ENCODE measurements around the gene PRDM16.

Gene PRDM16

DNA sequence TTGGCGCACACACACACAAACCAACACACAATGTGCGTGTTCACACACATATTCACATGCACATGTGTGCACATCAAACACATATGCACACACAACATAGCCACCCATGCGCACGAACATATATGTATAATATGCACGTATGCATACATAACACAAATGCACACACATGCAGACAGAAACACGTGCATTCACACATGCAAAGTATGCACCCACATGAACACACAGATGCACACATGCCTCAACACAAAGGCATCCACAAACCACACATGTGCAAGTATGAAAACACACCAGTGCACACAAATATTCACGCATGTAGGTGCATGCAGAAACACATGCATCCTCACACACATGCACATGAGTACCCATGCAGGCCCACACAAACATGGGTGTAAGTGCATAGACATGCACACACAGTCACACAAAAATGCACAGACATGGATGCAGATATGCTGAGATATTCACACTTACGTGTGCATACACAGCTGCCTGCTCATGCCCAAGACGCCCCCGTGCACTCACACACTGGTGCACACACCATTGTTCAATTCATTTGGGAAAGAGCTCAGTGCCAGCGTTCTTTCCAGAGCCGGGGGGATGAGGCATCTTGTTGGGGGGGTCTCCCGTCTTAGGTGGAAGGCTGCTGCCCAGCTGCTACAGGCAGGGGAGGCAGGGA lies 332.7 kb downstream of the PRDM16 start:
- no peak for ATAC-seq
- TF ChIP-seq ZNF565 (CRISPR knock-in tag; conservative IDR thresholded peaks at IDR 0.05; ENCODE audit: low read depth) = no peak
- TF ChIP-seq, protein P1, sequence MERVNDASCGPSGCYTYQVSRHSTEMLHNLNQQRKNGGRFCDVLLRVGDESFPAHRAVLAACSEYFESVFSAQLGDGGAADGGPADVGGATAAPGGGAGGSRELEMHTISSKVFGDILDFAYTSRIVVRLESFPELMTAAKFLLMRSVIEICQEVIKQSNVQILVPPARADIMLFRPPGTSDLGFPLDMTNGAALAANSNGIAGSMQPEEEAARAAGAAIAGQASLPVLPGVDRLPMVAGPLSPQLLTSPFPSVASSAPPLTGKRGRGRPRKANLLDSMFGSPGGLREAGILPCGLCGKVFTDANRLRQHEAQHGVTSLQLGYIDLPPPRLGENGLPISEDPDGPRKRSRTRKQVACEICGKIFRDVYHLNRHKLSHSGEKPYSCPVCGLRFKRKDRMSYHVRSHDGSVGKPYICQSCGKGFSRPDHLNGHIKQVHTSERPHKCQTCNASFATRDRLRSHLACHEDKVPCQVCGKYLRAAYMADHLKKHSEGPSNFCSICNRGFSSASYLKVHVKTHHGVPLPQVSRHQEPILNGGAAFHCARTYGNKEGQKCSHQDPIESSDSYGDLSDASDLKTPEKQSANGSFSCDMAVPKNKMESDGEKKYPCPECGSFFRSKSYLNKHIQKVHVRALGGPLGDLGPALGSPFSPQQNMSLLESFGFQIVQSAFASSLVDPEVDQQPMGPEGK (CRISPR knock-in tag; IDR thresholded peaks at IDR 0.05; ENCODE audit: borderline replicate concordance) = no peak
- no peak for TF ChIP-seq OSR1 (CRISPR knock-in tag; IDR thresholded peaks at IDR 0.05)
- TF ChIP-seq CSDC2 (CRISPR knock-in tag; IDR thresholded peaks at IDR 0.05) = no peak
- TF ChIP-seq, protein P2, sequence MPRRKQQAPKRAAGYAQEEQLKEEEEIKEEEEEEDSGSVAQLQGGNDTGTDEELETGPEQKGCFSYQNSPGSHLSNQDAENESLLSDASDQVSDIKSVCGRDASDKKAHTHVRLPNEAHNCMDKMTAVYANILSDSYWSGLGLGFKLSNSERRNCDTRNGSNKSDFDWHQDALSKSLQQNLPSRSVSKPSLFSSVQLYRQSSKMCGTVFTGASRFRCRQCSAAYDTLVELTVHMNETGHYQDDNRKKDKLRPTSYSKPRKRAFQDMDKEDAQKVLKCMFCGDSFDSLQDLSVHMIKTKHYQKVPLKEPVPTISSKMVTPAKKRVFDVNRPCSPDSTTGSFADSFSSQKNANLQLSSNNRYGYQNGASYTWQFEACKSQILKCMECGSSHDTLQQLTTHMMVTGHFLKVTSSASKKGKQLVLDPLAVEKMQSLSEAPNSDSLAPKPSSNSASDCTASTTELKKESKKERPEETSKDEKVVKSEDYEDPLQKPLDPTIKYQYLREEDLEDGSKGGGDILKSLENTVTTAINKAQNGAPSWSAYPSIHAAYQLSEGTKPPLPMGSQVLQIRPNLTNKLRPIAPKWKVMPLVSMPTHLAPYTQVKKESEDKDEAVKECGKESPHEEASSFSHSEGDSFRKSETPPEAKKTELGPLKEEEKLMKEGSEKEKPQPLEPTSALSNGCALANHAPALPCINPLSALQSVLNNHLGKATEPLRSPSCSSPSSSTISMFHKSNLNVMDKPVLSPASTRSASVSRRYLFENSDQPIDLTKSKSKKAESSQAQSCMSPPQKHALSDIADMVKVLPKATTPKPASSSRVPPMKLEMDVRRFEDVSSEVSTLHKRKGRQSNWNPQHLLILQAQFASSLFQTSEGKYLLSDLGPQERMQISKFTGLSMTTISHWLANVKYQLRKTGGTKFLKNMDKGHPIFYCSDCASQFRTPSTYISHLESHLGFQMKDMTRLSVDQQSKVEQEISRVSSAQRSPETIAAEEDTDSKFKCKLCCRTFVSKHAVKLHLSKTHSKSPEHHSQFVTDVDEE (CRISPR knock-in tag; IDR thresholded peaks at IDR 0.05) = no peak
- no peak for TF ChIP-seq TOX (CRISPR knock-in tag; IDR thresholded peaks at IDR 0.05; ENCODE audit: borderline replicate concordance)
- TF ChIP-seq, protein P3, sequence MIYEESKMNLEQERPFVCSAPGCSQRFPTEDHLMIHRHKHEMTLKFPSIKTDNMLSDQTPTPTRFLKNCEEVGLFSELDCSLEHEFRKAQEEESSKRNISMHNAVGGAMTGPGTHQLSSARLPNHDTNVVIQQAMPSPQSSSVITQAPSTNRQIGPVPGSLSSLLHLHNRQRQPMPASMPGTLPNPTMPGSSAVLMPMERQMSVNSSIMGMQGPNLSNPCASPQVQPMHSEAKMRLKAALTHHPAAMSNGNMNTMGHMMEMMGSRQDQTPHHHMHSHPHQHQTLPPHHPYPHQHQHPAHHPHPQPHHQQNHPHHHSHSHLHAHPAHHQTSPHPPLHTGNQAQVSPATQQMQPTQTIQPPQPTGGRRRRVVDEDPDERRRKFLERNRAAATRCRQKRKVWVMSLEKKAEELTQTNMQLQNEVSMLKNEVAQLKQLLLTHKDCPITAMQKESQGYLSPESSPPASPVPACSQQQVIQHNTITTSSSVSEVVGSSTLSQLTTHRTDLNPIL (CRISPR knock-in tag; IDR thresholded peaks at IDR 0.05; ENCODE audit: low read depth) = no peak
- TF ChIP-seq PPARA (CRISPR knock-in tag; IDR thresholded peaks at IDR 0.05; ENCODE audit: borderline replicate concordance) = no peak
- TF ChIP-seq ZNF8 (CRISPR knock-in tag; IDR thresholded peaks at IDR 0.05) = no peak
- no peak for TF ChIP-seq BACH2 (CRISPR knock-in tag; IDR thresholded peaks at IDR 0.05; ENCODE audit: borderline replicate concordance)
- no peak for TF ChIP-seq SNAI2 (CRISPR knock-in tag; IDR thresholded peaks at IDR 0.05)
- TF ChIP-seq ISL1 (CRISPR knock-in tag; IDR thresholded peaks at IDR 0.05) = no peak
- TF ChIP-seq GLIS3 (CRISPR knock-in tag; IDR thresholded peaks at IDR 0.05) = no peak
- TF ChIP-seq ESRRG (CRISPR knock-in tag; IDR thresholded peaks at IDR 0.05) = no peak

DNA sequence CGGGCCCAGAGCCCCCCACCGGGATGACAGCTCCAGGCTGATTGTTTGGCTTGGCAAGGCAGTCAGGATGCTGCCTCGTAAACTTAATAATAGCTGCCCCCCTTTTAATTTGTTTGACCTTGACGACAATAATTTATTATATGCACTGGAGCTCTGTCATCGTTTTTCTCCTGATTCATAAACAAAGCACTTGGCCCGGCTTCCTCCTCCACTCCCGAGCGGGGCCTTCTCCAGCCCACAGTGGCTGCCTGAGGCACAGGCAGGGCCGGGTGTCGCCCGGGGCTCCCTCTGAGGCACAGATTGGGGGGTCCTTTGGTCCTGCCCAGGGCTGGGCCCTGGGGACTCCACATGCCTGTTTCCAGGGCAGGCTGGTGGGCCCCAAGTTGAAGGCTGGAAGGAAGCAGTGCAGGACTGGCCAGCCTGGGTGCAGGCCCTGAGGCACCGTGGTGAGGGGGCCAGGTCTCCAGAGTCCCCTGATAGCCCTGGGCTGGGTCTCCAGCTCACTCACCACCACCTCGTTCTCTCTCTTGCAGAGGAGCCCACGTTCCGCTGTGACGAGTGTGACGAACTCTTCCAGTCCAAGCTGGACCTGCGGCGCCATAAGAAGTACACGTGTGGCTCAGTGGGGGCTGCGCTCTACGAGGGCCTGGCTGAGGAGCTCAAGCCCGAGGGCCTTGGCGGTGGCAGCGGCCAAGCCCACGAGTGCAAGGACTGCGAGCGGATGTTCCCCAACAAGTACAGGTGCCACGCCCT lies 333.4 kb downstream of the PRDM16 start:
- TF ChIP-seq TOX (CRISPR knock-in tag; IDR thresholded peaks at IDR 0.05; ENCODE audit: borderline replicate concordance) (no peak), OSR1 (CRISPR knock-in tag; IDR thresholded peaks at IDR 0.05) (no peak), ZC3H10 (CRISPR knock-in tag; IDR thresholded peaks at IDR 0.05) (no peak), ZFP3 (CRISPR knock-in tag; IDR thresholded peaks at IDR 0.05) (no peak), CSDC2 (CRISPR knock-in tag; IDR thresholded peaks at IDR 0.05) (no peak), ISL1 (CRISPR knock-in tag; IDR thresholded peaks at IDR 0.05) (no peak), ZNF565 (CRISPR knock-in tag; conservative IDR thresholded peaks at IDR 0.05; ENCODE audit: low read depth) (no peak), PPARA (CRISPR knock-in tag; IDR thresholded peaks at IDR 0.05; ENCODE audit: borderline replicate concordance) (no peak), GLIS3 (CRISPR knock-in tag; IDR thresholded peaks at IDR 0.05) (no peak), ARNTL (CRISPR knock-in tag; IDR thresholded peaks at IDR 0.05; ENCODE audit: borderline replicate concordance, low read depth) (no peak)
- TF ChIP-seq, protein P4, sequence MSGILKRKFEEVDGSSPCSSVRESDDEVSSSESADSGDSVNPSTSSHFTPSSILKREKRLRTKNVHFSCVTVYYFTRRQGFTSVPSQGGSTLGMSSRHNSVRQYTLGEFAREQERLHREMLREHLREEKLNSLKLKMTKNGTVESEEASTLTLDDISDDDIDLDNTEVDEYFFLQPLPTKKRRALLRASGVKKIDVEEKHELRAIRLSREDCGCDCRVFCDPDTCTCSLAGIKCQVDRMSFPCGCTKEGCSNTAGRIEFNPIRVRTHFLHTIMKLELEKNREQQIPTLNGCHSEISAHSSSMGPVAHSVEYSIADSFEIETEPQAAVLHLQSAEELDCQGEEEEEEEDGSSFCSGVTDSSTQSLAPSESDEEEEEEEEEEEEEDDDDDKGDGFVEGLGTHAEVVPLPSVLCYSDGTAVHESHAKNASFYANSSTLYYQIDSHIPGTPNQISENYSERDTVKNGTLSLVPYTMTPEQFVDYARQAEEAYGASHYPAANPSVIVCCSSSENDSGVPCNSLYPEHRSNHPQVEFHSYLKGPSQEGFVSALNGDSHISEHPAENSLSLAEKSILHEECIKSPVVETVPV (CRISPR knock-in tag; IDR thresholded peaks at IDR 0.05) = no peak
- TF ChIP-seq, protein P5, sequence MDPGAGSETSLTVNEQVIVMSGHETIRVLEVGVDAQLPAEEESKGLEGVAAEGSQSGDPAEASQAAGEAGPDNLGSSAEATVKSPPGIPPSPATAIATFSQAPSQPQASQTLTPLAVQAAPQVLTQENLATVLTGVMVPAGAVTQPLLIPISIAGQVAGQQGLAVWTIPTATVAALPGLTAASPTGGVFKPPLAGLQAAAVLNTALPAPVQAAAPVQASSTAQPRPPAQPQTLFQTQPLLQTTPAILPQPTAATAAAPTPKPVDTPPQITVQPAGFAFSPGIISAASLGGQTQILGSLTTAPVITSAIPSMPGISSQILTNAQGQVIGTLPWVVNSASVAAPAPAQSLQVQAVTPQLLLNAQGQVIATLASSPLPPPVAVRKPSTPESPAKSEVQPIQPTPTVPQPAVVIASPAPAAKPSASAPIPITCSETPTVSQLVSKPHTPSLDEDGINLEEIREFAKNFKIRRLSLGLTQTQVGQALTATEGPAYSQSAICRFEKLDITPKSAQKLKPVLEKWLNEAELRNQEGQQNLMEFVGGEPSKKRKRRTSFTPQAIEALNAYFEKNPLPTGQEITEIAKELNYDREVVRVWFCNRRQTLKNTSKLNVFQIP (CRISPR knock-in tag; IDR thresholded peaks at IDR 0.05; ENCODE audit: borderline replicate concordance, low read depth) = no peak
- TF ChIP-seq, protein P3 (CRISPR knock-in tag; IDR thresholded peaks at IDR 0.05; ENCODE audit: low read depth) = no peak
- TF ChIP-seq, protein P2 (CRISPR knock-in tag; IDR thresholded peaks at IDR 0.05) = no peak
- no peak for ATAC-seq
